Astrocyte (in vitro differentiated cells and primary cell): ENCODE measurements around the gene POU3F1. TPM values are rescaled to one million over a fixed set of nuclear protein-coding genes. Genes with fewer than 3 reads are reported as not detected.
A peak's percentile ranks its signal among the peaks of the same experiment; 100 is the strongest.

ENCODE experiments used
- DNase-seq: peaks from one replicate; pipeline ENCODE4 v3.0.0-alpha.2; 2010; ENCODE audit warnings: low read depth
- FAIRE-seq: peaks from 2 replicates; lab custom pipeline; 2011; peaks lifted over from hg19 to GRCh38; lab: Jason Lieb, UNC
- H2AFZ ChIP-seq: 2 replicates; pipeline ENCODE4 v1.6.0; 2012; ENCODE audit warnings: low read depth, low read length, inconsistent platforms
- H3K27ac ChIP-seq: 2 replicates; pipeline ENCODE4 v1.5.1; 2011; ENCODE audit warnings: low read depth, low read length, inconsistent platforms
- H3K27me3 ChIP-seq: 2 replicates; pipeline ENCODE4 v1.6.0; 2011; ENCODE audit warnings: low read length, inconsistent platforms; ENCODE audit not compliant: insufficient read depth
- H3K36me3 ChIP-seq: 2 replicates; pipeline ENCODE4 v1.5.1; 2011; ENCODE audit warnings: low read length, inconsistent platforms; ENCODE audit not compliant: insufficient read depth
- H3K4me1 ChIP-seq: 2 replicates; pipeline ENCODE4 v1.5.1; 2011; ENCODE audit warnings: low read length, inconsistent platforms; ENCODE audit not compliant: insufficient read depth
- H3K4me2 ChIP-seq: 2 replicates; pipeline ENCODE4 v1.6.0; 2012; ENCODE audit warnings: low read length, inconsistent platforms
- H3K4me3 ChIP-seq: 2 replicates; pipeline ENCODE4 v1.5.1; 2011; ENCODE audit warnings: low read depth, mild to moderate bottlenecking, low read length, inconsistent platforms; ENCODE audit not compliant: insufficient read depth
- H3K79me2 ChIP-seq: 2 replicates; pipeline ENCODE4 v1.6.0; 2012; ENCODE audit warnings: mild to moderate bottlenecking, low read length, inconsistent platforms; ENCODE audit not compliant: insufficient read depth
- H3K9ac ChIP-seq: 2 replicates; pipeline ENCODE4 v1.6.0; 2012; ENCODE audit warnings: mild to moderate bottlenecking, low read length, inconsistent platforms
- H3K9me3 ChIP-seq: 2 replicates; pipeline ENCODE4 v1.5.1; 2012; ENCODE audit warnings: low read depth, mild to moderate bottlenecking, low read length, inconsistent platforms; ENCODE audit not compliant: insufficient read depth
- H4K20me1 ChIP-seq: 2 replicates; pipeline ENCODE4 v1.6.0; 2012; ENCODE audit warnings: low read length, inconsistent platforms; ENCODE audit not compliant: insufficient read depth
- H3K27ac Mint-ChIP-seq: one replicate; pipeline ENCODE4 v1.8.0; 2021; ENCODE audit warnings: mild to moderate bottlenecking, mixed read lengths; ENCODE audit not compliant: unreplicated experiment
- H3K27me3 Mint-ChIP-seq: one replicate; pipeline ENCODE4 v1.8.0; 2021; ENCODE audit warnings: low read depth, mixed read lengths; ENCODE audit not compliant: unreplicated experiment
- H3K36me3 Mint-ChIP-seq: one replicate; pipeline ENCODE4 v1.8.0; 2021; ENCODE audit warnings: low read depth, mixed read lengths; ENCODE audit not compliant: unreplicated experiment
- H3K4me1 Mint-ChIP-seq: one replicate; pipeline ENCODE4 v1.8.0; 2021; ENCODE audit warnings: low read depth, mixed read lengths; ENCODE audit not compliant: unreplicated experiment
- H3K4me3 Mint-ChIP-seq: one replicate; pipeline ENCODE4 v1.8.0; 2021; ENCODE audit warnings: mild to moderate bottlenecking, moderate library complexity, mixed read lengths; ENCODE audit not compliant: unreplicated experiment
- H3K9me3 Mint-ChIP-seq: one replicate; pipeline ENCODE4 v1.8.0; 2021; ENCODE audit warnings: mild to moderate bottlenecking, mixed read lengths; ENCODE audit not compliant: unreplicated experiment
- CTCF ChIP-seq: IDR thresholded peaks from 2 replicates; pipeline ENCODE4 v1.5.1; 2011; ENCODE audit warnings: low read depth, mild to moderate bottlenecking, inconsistent platforms, low read length, moderate library complexity; ENCODE audit not compliant: insufficient read depth
- EZH2 ChIP-seq: IDR thresholded peaks from 2 replicates; pipeline ENCODE4 v1.6.1; 2012; ENCODE audit warnings: mild to moderate bottlenecking, low read length, inconsistent platforms; ENCODE audit not compliant: insufficient read depth
- total RNA-seq: library from RNA; stranded (reverse); gene quantifications from 2 replicates; pipeline ENCODE4 v1.2.1, GENCODE V29; 2021

POU3F1 gene
- total RNA-seq, 1 donor from 2014 or later: 2.3 TPM

- H3K36me3 Mint-ChIP-seq: peaks cover 19% of the 10 kb centered on the region
- H3K27me3 Mint-ChIP-seq: no peaks in the 10 kb centered on the region
- DNase-seq (no peak), FAIRE-seq (no peak)
- no peak overlapping the region for H3K27ac ChIP-seq
- peaks cover 14% of the 10 kb centered on the region for H3K4me1 Mint-ChIP-seq
- H3K27ac Mint-ChIP-seq: no peak overlapping the region
- H3K4me1 ChIP-seq: no peaks in the 10 kb centered on the region
- H3K36me3 ChIP-seq: peaks cover 65% of the 10 kb centered on the region
- no peak overlapping the region for H3K4me3 Mint-ChIP-seq
- no peaks in the 10 kb centered on the region for H3K9me3 Mint-ChIP-seq
- H3K9ac ChIP-seq: no peak overlapping the region
- no peak overlapping the region for H2AFZ ChIP-seq
- no peaks in the 10 kb centered on the region for H3K9me3 ChIP-seq
- peaks cover 6% of the 10 kb centered on the region for H3K79me2 ChIP-seq
- no peaks in the 10 kb centered on the region for H3K27me3 ChIP-seq
- no peak for TF ChIP-seq EZH2
- TF ChIP-seq CTCF: no peak
- no peak overlapping the region for H3K4me3 ChIP-seq
- H4K20me1 ChIP-seq: peaks cover 51% of the 10 kb centered on the region
- no peak overlapping the region for H3K4me2 ChIP-seq
These were observed 23.8 kb downstream of the POU3F1 start for GRCh38 chr1:38022810-38023209.

GRCh38 chr1:38021969-38022368, 24.6 kb downstream of the POU3F1 start:
- H4K20me1 ChIP-seq: peaks cover 50% of the 10 kb centered on the region
- H3K4me3 ChIP-seq: no peak overlapping the region
- no peaks in the 10 kb centered on the region for H3K4me1 ChIP-seq
- H3K4me1 Mint-ChIP-seq: peaks cover 11% of the 10 kb centered on the region
- H3K9me3 Mint-ChIP-seq: no peaks in the 10 kb centered on the region
- H3K36me3 ChIP-seq: peaks cover 73% of the 10 kb centered on the region
- H3K27ac ChIP-seq: no peak overlapping the region
- no peak for FAIRE-seq
- H3K36me3 Mint-ChIP-seq: peaks cover 19% of the 10 kb centered on the region
- no peak for DNase-seq
- H3K4me3 Mint-ChIP-seq: no peak overlapping the region
- H3K27me3 Mint-ChIP-seq: no peaks in the 10 kb centered on the region
- H3K79me2 ChIP-seq: peaks cover 14% of the 10 kb centered on the region
- H3K4me2 ChIP-seq: no peak overlapping the region
- no peak for TF ChIP-seq EZH2
- no peak for TF ChIP-seq CTCF
- H3K27ac Mint-ChIP-seq: no peak overlapping the region
- no peak overlapping the region for H2AFZ ChIP-seq
- H3K9me3 ChIP-seq: no peaks in the 10 kb centered on the region
- no peaks in the 10 kb centered on the region for H3K27me3 ChIP-seq
- no peak overlapping the region for H3K9ac ChIP-seq

GRCh38 chr1:38020396-38020795, 26.2 kb downstream of the POU3F1 start:
- no peaks in the 10 kb centered on the region for H3K9me3 ChIP-seq
- no peak overlapping the region for H2AFZ ChIP-seq
- H3K27me3 ChIP-seq: no peaks in the 10 kb centered on the region
- H3K9ac ChIP-seq: no peak overlapping the region
- peaks cover 30% of the 10 kb centered on the region for H3K79me2 ChIP-seq
- Mint-ChIP-seq H3K9me3 (no peaks in the 10 kb centered on the region), H3K36me3 (peaks cover 15% of the 10 kb centered on the region), H3K4me3 (no peak overlapping the region), H3K27me3 (no peaks in the 10 kb centered on the region), H3K27ac (peak overlapping the region; percentile 59), H3K4me1 (peaks cover 15% of the 10 kb centered on the region)
- no peak overlapping the region for H3K27ac ChIP-seq
- peaks cover 74% of the 10 kb centered on the region for H3K36me3 ChIP-seq
- TF ChIP-seq CTCF (no peak), EZH2 (no peak)
- no peak for DNase-seq
- no peak overlapping the region for H3K4me3 ChIP-seq
- H3K4me2 ChIP-seq: peak overlapping the region; percentile 22
- no peak for FAIRE-seq
- peaks cover 51% of the 10 kb centered on the region for H4K20me1 ChIP-seq
- H3K4me1 ChIP-seq: no peaks in the 10 kb centered on the region
